H9 (cell line): ENCODE results near the gene CEMIP2. TPM values are rescaled to one million over a fixed set of nuclear protein-coding genes. Genes with fewer than 3 reads are reported as not detected.

Source experiments
- DNase-seq: peaks from one replicate; pipeline ENCODE4 v3.0.0-alpha.2; 2017
- H2AFZ ChIP-seq: one replicate; pipeline ENCODE4 v1.6.1; 2013; ENCODE audit warnings: mild to moderate bottlenecking, low read length, control low read depth, moderate library complexity
- H2AK5ac ChIP-seq: 2 replicates; pipeline ENCODE4 v1.6.1; 2013; ENCODE audit warnings: low read length, control low read depth, mixed read lengths; ENCODE audit not compliant: insufficient read length
- H2BK120ac ChIP-seq: one replicate; pipeline ENCODE4 v1.6.1; 2013; ENCODE audit warnings: low read depth, mild to moderate bottlenecking, low read length, control low read depth, inconsistent platforms; ENCODE audit not compliant: poor library complexity, severe bottlenecking
- H2BK12ac ChIP-seq: 2 replicates; pipeline ENCODE4 v1.6.1; 2013; ENCODE audit warnings: low read length, control low read depth, mixed read lengths, low read depth; ENCODE audit not compliant: insufficient read length
- H2BK15ac ChIP-seq: 2 replicates; pipeline ENCODE4 v1.6.1; 2013; ENCODE audit warnings: low read depth, low read length, control low read depth
- H2BK20ac ChIP-seq: one replicate; pipeline ENCODE4 v1.6.1; 2013; ENCODE audit warnings: low read depth, mild to moderate bottlenecking, low read length, control low read depth, inconsistent platforms; ENCODE audit not compliant: poor library complexity, severe bottlenecking
- H2BK5ac ChIP-seq: 2 replicates; pipeline ENCODE4 v1.6.1; 2013; ENCODE audit warnings: low read length, control low read depth, mixed read lengths; ENCODE audit not compliant: insufficient read length
- H3K14ac ChIP-seq: 2 replicates; pipeline ENCODE4 v1.6.1; 2013; ENCODE audit warnings: low read length, control low read depth; ENCODE audit not compliant: insufficient read depth
- H3K18ac ChIP-seq: 2 replicates; pipeline ENCODE4 v1.6.1; 2013; ENCODE audit warnings: low read depth, mild to moderate bottlenecking, mixed read lengths, low read length, control low read depth; ENCODE audit not compliant: insufficient read length
- H3K23ac ChIP-seq: 2 replicates; pipeline ENCODE4 v1.6.1; 2013; ENCODE audit warnings: low read length, control low read depth, mixed read lengths, low read depth; ENCODE audit not compliant: insufficient read length
- H3K23me2 ChIP-seq: 2 replicates; pipeline ENCODE4 v1.6.1; 2013; ENCODE audit warnings: low read depth, mild to moderate bottlenecking, mixed read lengths, low read length, control low read depth; ENCODE audit not compliant: insufficient read length, poor library complexity, severe bottlenecking
- H3K27ac ChIP-seq: 2 replicates; pipeline ENCODE4 v1.5.1; 2013; ENCODE audit warnings: low read length, control low read depth, mixed read lengths, low read depth; ENCODE audit not compliant: insufficient read length
- H3K27me3 ChIP-seq: 2 replicates; pipeline ENCODE4 v1.6.1; 2013; ENCODE audit warnings: low read length, control low read depth, inconsistent platforms; ENCODE audit not compliant: insufficient read depth
- H3K4ac ChIP-seq: 2 replicates; pipeline ENCODE4 v1.6.1; 2013; ENCODE audit warnings: low read depth, mild to moderate bottlenecking, control low read depth, inconsistent platforms, low read length, moderate library complexity
- H3K4me1 ChIP-seq: 2 replicates; pipeline ENCODE4 v1.6.1; 2013; ENCODE audit warnings: low read length, control low read depth, inconsistent platforms; ENCODE audit not compliant: insufficient read depth
- H3K4me2 ChIP-seq: 2 replicates; pipeline ENCODE4 v1.6.1; 2013; ENCODE audit warnings: low read length, control low read depth, mixed read lengths; ENCODE audit not compliant: insufficient read length, insufficient read depth
- H3K56ac ChIP-seq: 2 replicates; pipeline ENCODE4 v1.6.1; 2013; ENCODE audit warnings: low read depth, mild to moderate bottlenecking, mixed read lengths, low read length, control low read depth; ENCODE audit not compliant: insufficient read length
- H3K79me1 ChIP-seq: 2 replicates; pipeline ENCODE4 v1.6.1; 2013; ENCODE audit warnings: low read depth, mild to moderate bottlenecking, moderate library complexity, low read length, control low read depth, inconsistent platforms; ENCODE audit not compliant: insufficient read depth, poor library complexity, severe bottlenecking
- H3K79me2 ChIP-seq: 2 replicates; pipeline ENCODE4 v1.6.1; 2013; ENCODE audit warnings: low read length, control low read depth, inconsistent platforms; ENCODE audit not compliant: insufficient read depth
- H3K9ac ChIP-seq: 2 replicates; pipeline ENCODE4 v1.6.1; 2013; ENCODE audit warnings: low read length, control low read depth, mixed read lengths; ENCODE audit not compliant: insufficient read length; ENCODE audit errors: extremely low read depth
- H3K9me3 ChIP-seq: one replicate; pipeline ENCODE4 v1.6.1; 2013; ENCODE audit warnings: low read depth, low read length, inconsistent platforms; ENCODE audit not compliant: control insufficient read depth
- H3T11ph ChIP-seq: one replicate; pipeline ENCODE4 v1.6.1; 2013; ENCODE audit warnings: mild to moderate bottlenecking, low read length, control low read depth, inconsistent platforms
- H4K20me1 ChIP-seq: one replicate; pipeline ENCODE4 v1.6.1; 2013; ENCODE audit not compliant: control insufficient read depth, insufficient read length, insufficient read depth
- H4K5ac ChIP-seq: 2 replicates; pipeline ENCODE4 v1.6.1; 2013; ENCODE audit warnings: low read depth, mild to moderate bottlenecking, mixed read lengths, low read length, control low read depth; ENCODE audit not compliant: insufficient read length
- H4K8ac ChIP-seq: replicated peaks from 2 replicates; pipeline ENCODE4 v1.6.1; 2013; ENCODE audit warnings: low read length, control low read depth, mixed read lengths, low read depth; ENCODE audit not compliant: insufficient read length
- H4K91ac ChIP-seq: 2 replicates; pipeline ENCODE4 v1.6.1; 2013; ENCODE audit warnings: low read depth, mild to moderate bottlenecking, moderate library complexity, mixed read lengths, low read length, control low read depth; ENCODE audit not compliant: insufficient read length
- H3K27ac Mint-ChIP-seq, 3 experiments: 2 replicates in 2 of 3; 3 replicates in 1 of 3; pipeline ENCODE4 v1.8.0; 2020 to 2021; ENCODE audit warnings: mixed read lengths in 3 of 3, mild to moderate bottlenecking in 1 of 3, moderate library complexity in 1 of 3
- H3K27me3 Mint-ChIP-seq: 2 replicates; pipeline ENCODE4 v1.8.0; 2021; ENCODE audit warnings: low read depth, mild to moderate bottlenecking, moderate library complexity, mixed read lengths
- H3K36me3 Mint-ChIP-seq, 3 experiments: 2 replicates in 2 of 3; 3 replicates in 1 of 3; pipeline ENCODE4 v1.8.0; 2020 to 2021; ENCODE audit warnings: low read depth in 3 of 3, mixed read lengths in 3 of 3; ENCODE audit not compliant: insufficient read depth in 1 of 3
- H3K4me1 Mint-ChIP-seq, 2 experiments: 2 replicates each; pipeline ENCODE4 v1.8.0; 2020; ENCODE audit warnings: mixed read lengths in 2 of 2
- H3K4me3 Mint-ChIP-seq, 2 experiments: 2 replicates in 1 of 2; 3 replicates in 1 of 2; pipeline ENCODE4 v1.8.0; 2020 to 2021; ENCODE audit warnings: mild to moderate bottlenecking in 2 of 2, mixed read lengths in 2 of 2, moderate library complexity in 1 of 2
- H3K9me3 Mint-ChIP-seq, 2 experiments: 2 replicates in 1 of 2; 3 replicates in 1 of 2; pipeline ENCODE4 v1.8.0; 2020; ENCODE audit warnings: mild to moderate bottlenecking in 2 of 2, mixed read lengths in 2 of 2, moderate library complexity in 1 of 2
- WGBS: extraction: QIAGEN DNeasy Blood & Tissue Kit; methylation state at CpG from one replicate; pipeline ENCODE4 v1.1.7; 2013; ENCODE audit warnings: missing lambda C conversion rate, low lambda C conversion rate, mixed read lengths; ENCODE audit not compliant: insufficient read length; ENCODE audit errors: extremely low coverage; 5-methylcytosine and 5-hydroxymethylcytosine counted together
- total RNA-seq: library from RNA; stranded (reverse); gene quantifications from 2 replicates; pipeline ENCODE4 v1.2.1, GENCODE V29; 2021
- TF ChIP-seq, protein P1 (sequence below): fragments of 200-600 bp; sonication (generic); conservative IDR thresholded peaks from 3 replicates; pipeline ENCODE4 v1.8.0; 2021; ENCODE audit warnings: antibody characterized with exemption, mild to moderate bottlenecking

CEMIP2 gene
- total RNA-seq, 1 experiment from 2014 or later: 77.2 TPM

DNA sequence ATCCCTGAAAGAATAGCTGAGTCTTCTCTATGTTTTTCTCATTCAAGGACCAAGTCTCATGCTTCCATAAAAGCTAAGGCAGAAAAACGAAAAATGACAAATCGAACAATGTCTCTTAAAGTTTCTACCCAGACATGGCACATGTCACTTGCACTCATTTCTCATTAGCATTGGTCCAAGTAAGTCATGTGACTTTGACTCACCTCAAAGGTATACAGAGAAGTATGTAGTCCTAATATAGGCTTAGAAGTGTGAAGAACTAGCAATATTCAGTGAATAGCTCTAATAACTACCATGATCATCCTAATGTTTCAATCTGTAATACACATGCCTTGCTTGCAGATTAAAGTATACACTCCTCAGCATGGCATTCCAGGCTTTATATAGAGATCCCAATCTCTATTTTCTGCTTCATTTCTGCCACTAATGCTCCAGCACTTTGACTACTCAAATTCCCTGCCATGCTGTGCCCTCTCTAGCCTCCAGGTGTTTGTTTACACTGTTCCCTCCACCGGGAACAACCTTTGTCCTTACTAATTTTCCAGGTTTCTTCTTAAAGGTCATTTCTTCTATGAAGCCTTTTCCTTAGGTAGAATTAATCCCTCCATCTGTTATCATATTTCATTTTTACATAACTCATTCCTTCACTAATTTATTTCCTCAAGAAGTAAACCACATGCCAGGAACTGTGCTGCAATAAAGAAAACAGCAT, 98.9 kb downstream of the CEMIP2 start:
- Histone ChIP-seq H4K91ac (no peak overlapping the region), H2BK20ac (no peak overlapping the region), H3K4me2 (no peak overlapping the region), H3K56ac (no peak overlapping the region), H2BK5ac (no peak overlapping the region), H3K79me1 (no peaks in the 10 kb centered on the region), H2AFZ (no peak overlapping the region), H3T11ph (no peak overlapping the region), H2AK5ac (no peak overlapping the region), H3K9ac (no peak overlapping the region), H2BK15ac (no peak overlapping the region), H3K4ac (no peak overlapping the region), H4K5ac (no peak overlapping the region), H3K23me2 (no peaks in the 10 kb centered on the region), H3K23ac (no peak overlapping the region), H3K27ac (no peak overlapping the region), H3K18ac (no peak overlapping the region), H3K14ac (no peak overlapping the region), H3K4me1 (no peaks in the 10 kb centered on the region), H2BK120ac (no peak overlapping the region), H4K8ac (no peak overlapping the region), H3K79me2 (no peaks in the 10 kb centered on the region), H2BK12ac (no peak overlapping the region), H3K9me3 (no peaks in the 10 kb centered on the region), H3K27me3 (no peaks in the 10 kb centered on the region), H4K20me1 (no peaks in the 10 kb centered on the region)
- TF ChIP-seq, protein P1, sequence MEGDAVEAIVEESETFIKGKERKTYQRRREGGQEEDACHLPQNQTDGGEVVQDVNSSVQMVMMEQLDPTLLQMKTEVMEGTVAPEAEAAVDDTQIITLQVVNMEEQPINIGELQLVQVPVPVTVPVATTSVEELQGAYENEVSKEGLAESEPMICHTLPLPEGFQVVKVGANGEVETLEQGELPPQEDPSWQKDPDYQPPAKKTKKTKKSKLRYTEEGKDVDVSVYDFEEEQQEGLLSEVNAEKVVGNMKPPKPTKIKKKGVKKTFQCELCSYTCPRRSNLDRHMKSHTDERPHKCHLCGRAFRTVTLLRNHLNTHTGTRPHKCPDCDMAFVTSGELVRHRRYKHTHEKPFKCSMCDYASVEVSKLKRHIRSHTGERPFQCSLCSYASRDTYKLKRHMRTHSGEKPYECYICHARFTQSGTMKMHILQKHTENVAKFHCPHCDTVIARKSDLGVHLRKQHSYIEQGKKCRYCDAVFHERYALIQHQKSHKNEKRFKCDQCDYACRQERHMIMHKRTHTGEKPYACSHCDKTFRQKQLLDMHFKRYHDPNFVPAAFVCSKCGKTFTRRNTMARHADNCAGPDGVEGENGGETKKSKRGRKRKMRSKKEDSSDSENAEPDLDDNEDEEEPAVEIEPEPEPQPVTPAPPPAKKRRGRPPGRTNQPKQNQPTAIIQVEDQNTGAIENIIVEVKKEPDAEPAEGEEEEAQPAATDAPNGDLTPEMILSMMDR: peak; percentile 35
- Mint-ChIP-seq H3K4me3 (no peak overlapping the region), H3K27me3 (no peaks in the 10 kb centered on the region), H3K36me3 (peaks cover 0 to 9% (median 0%) of the 10 kb centered on the region in 3 experiments; a peak in 2 of 7 replicates), H3K9me3 (no peaks in the 10 kb centered on the region), H3K4me1 (peaks cover 12 to 16% of the 10 kb centered on the region in 2 experiments), H3K27ac (no peak overlapping the region)
- DNase-seq: no peak
- no CpG with 5 or more reads among the region's 3 CpGs for WGBS
